ENCODE measurements around the gene CEP152. TPM values are rescaled to one million over a fixed set of nuclear protein-coding genes. Genes with fewer than 3 reads are reported as not detected.

The CEP152 gene
- total RNA-seq, 4 donors from 2014 or later, result 13.7 to 43.7 (median 16.5) TPM

DNA sequence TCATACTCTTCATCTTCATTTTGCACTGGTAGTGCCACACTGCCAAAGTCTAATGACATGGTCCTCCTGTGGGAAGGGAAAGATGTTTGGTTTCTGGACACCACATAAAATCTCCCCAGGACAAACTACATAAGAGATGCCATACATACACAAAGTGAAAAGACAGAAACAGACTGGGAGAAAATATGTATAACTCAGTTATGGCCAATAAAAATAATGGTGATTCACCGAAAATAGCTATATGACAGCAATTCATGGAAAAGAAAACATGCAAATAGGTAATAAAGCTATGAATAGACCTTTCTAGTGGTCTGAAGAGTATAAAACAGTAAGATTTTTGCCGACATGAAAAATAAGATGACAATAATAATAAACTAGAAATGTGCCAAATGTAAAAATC lies 5.3 kb downstream of the CEP152 start:
- no peaks in the 10 kb centered on the region for H3K27me3 ChIP-seq
- no peak for DNase-seq
- H3K27ac ChIP-seq, result no peak overlapping the region
- peaks cover 0 to 9% (median 2%) of the 10 kb centered on the region in 4 donors for H3K4me1 ChIP-seq
- no peak overlapping the region for H3K4me3 ChIP-seq
- TF ChIP-seq POLR2A (IDR thresholded peaks at IDR 0.05), result no peak
- TF ChIP-seq, protein P1, sequence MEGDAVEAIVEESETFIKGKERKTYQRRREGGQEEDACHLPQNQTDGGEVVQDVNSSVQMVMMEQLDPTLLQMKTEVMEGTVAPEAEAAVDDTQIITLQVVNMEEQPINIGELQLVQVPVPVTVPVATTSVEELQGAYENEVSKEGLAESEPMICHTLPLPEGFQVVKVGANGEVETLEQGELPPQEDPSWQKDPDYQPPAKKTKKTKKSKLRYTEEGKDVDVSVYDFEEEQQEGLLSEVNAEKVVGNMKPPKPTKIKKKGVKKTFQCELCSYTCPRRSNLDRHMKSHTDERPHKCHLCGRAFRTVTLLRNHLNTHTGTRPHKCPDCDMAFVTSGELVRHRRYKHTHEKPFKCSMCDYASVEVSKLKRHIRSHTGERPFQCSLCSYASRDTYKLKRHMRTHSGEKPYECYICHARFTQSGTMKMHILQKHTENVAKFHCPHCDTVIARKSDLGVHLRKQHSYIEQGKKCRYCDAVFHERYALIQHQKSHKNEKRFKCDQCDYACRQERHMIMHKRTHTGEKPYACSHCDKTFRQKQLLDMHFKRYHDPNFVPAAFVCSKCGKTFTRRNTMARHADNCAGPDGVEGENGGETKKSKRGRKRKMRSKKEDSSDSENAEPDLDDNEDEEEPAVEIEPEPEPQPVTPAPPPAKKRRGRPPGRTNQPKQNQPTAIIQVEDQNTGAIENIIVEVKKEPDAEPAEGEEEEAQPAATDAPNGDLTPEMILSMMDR (IDR thresholded peaks at IDR 0.05), result no peak
- H3K9me3 ChIP-seq, result no peaks in the 10 kb centered on the region
- H3K36me3 ChIP-seq, result no peaks in the 10 kb centered on the region

DNA sequence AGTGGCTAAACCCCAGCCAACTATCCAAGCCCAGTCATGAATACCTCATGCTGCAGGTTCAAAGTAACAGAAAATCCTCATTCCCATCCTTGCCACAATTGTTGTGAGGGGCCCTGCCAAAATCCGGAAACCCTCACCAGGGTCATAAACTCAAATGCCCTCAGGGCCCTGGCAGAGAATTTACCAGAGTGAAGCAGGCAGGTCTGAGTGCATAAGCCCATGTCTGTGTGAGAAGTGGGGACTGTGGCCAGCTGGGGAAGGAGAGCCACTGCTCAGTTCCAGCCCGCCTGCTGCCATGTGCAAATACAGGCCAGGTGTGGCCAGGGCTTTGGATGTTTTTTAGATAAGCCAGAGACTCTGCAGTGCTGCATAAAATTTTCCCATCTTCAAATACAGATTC lies 7.0 kb downstream of the CEP152 start:
- no peak for DNase-seq
- Histone ChIP-seq H3K36me3 (no peaks in the 10 kb centered on the region), H3K4me3 (no peak overlapping the region), H3K9me3 (no peaks in the 10 kb centered on the region), H3K27me3 (no peaks in the 10 kb centered on the region), H3K4me1 (peaks cover 0 to 5% (median 2%) of the 10 kb centered on the region in 4 donors), H3K27ac (no peak overlapping the region)
- TF ChIP-seq, protein P1 (IDR thresholded peaks at IDR 0.05), result no peak
- no peak for TF ChIP-seq POLR2A (IDR thresholded peaks at IDR 0.05)

DNA sequence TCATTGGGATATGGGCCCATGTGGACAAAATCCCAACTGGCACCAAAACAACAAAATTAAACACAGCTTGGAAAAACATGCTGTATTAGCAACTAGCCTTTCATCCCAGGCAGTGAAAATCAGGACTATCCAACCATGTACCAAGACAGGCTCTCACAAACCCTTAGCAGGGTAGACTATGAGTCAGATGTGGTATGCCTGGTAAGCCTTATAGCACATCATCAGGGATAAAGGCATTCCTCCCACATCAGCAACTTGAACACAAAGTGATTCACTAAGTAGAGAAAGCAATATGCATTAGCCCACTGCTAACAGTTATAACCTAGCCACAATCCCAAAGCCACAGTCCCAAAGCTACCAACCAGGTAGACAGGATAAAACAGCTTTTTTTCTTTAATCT lies 8.0 kb downstream of the CEP152 start:
- H3K36me3 ChIP-seq, result no peaks in the 10 kb centered on the region
- peaks cover 0 to 5% (median 2%) of the 10 kb centered on the region in 4 donors for H3K4me1 ChIP-seq
- no peak for DNase-seq
- no peak overlapping the region for H3K4me3 ChIP-seq
- no peak for TF ChIP-seq POLR2A (IDR thresholded peaks at IDR 0.05)
- no peaks in the 10 kb centered on the region for H3K27me3 ChIP-seq
- H3K27ac ChIP-seq, result no peak overlapping the region
- H3K9me3 ChIP-seq, result no peaks in the 10 kb centered on the region

DNA sequence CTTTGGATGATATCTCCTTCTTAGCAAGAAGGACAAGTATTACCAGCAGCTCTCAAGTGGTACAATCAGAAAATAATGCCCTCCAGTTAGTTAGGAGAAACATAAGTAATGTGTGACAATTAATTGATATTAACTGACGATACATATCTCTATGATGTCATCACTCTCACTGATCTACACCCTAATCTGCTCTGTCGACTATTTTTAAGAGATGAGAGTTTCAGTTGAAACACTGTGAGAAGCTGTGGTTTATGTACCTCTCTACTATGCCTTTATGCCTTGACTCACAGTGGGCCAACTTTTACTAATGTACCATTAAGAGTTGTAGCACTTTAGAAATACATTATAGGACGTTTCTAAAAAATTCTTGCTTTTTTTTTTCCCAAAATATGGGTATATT lies 8.6 kb downstream of the CEP152 start:
- Histone ChIP-seq H3K27me3 (no peaks in the 10 kb centered on the region), H3K27ac (no peak overlapping the region), H3K4me3 (no peak overlapping the region), H3K36me3 (no peaks in the 10 kb centered on the region), H3K4me1 (peaks cover 0 to 5% (median 2%) of the 10 kb centered on the region in 4 donors), H3K9me3 (no peaks in the 10 kb centered on the region)
- TF ChIP-seq POLR2A (IDR thresholded peaks at IDR 0.05), result no peak
- TF ChIP-seq, protein P1 (IDR thresholded peaks at IDR 0.05), result no peak
- DNase-seq, result no peak

DNA sequence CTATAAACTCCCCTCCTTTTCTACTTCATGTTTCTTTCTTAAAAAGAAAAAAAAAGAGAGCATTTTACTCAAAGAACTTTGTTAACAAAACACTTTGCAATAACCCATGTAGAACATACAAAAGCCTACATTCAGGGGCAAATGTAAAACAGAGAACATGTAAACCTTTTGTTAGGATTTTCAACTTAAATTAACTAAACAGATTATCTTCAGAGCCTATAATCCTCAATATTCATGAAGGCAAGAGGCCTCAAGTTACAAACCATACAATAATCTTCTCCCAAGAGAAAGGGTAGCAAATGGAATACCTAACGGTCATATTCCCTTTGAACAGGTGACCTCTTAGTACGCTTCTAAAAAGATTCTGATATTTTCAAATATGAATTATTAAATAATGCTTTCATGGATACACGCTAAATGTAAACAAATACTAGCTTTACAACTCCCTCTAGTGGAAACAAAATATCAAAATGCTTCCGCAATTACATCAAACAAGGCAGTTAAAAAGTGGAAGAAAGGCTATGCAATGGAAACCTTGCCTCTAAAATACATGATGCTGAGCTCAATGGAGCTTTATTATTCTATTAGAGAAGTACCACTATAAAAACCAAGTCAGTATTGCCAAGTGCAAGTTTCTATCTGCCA lies 9.9 kb downstream of the CEP152 start:
- no peak for DNase-seq
- Histone ChIP-seq H3K27me3 (no peaks in the 10 kb centered on the region), H3K36me3 (no peaks in the 10 kb centered on the region), H3K27ac (no peak overlapping the region), H3K9me3 (no peaks in the 10 kb centered on the region), H3K4me1 (peaks cover 0 to 5% (median 2%) of the 10 kb centered on the region in 4 donors), H3K4me3 (no peak overlapping the region)
- TF ChIP-seq, protein P1 (IDR thresholded peaks at IDR 0.05), result peak in 5 of 6 experiments; percentile 28 to 62 (median 59)
- TF ChIP-seq POLR2A (IDR thresholded peaks at IDR 0.05), result no peak

DNA sequence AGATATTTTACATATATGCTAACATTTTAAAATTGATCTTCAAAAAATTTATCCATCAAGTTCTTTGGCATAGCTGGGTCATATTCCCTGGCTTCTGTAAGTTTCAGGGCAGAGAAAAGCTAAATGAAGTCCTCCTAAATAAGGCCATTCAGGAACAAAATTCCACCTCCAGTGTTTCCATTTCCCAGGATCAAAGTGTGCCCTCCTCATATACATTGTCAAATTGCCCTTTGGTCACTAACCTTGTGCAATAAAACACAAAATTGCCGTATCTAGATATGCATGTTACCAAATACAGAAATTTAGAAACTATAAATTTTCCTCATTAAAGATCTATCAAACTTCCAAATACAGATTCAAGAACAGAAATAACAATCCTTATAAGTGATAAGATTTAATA lies 10.6 kb downstream of the CEP152 start:
- Histone ChIP-seq H3K27me3 (no peaks in the 10 kb centered on the region), H3K9me3 (no peaks in the 10 kb centered on the region), H3K27ac (no peak overlapping the region), H3K4me3 (no peak overlapping the region), H3K36me3 (no peaks in the 10 kb centered on the region), H3K4me1 (peaks cover 0 to 5% (median 2%) of the 10 kb centered on the region in 4 donors)
- TF ChIP-seq, protein P1 (IDR thresholded peaks at IDR 0.05), result no peak
- TF ChIP-seq POLR2A (IDR thresholded peaks at IDR 0.05), result no peak
- DNase-seq, result no peak

Data from Peyer's patch (tissue), 4 donors.